ENCODE results near the gene TMPRSS4. TPM values are rescaled to one million over a fixed set of nuclear protein-coding genes. Genes with fewer than 3 reads are reported as not detected.

The TMPRSS4 gene, protein sequence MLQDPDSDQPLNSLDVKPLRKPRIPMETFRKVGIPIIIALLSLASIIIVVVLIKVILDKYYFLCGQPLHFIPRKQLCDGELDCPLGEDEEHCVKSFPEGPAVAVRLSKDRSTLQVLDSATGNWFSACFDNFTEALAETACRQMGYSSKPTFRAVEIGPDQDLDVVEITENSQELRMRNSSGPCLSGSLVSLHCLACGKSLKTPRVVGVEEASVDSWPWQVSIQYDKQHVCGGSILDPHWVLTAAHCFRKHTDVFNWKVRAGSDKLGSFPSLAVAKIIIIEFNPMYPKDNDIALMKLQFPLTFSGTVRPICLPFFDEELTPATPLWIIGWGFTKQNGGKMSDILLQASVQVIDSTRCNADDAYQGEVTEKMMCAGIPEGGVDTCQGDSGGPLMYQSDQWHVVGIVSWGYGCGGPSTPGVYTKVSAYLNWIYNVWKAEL
- not detected in 2 replicates for total RNA-seq

DNA sequence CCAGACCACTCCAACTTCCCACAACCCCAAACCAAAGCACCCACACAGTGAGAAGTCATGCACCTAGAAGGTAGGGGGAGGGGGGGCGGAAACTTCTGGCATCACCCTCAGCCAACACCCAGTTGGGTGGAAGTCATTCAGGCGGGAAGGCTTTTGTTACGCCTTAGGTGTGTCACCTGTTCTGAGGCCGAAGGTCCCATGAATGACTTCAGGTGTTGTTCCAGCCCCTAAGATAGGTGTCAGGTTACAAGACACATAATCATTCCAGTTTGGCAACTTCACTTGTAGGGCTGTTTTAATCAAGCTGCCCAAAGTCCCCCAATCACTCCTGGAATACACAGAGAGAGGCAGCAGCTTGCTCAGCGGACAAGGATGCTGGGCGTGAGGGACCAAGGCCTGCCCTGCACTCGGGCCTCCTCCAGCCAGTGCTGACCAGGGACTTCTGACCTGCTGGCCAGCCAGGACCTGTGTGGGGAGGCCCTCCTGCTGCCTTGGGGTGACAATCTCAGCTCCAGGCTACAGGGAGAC is at the start of gene TMPRSS4:
TSS of gene TMPRSS4 (plus strand) at position 325 of the 528 bp plus-strand sequence. CDS start 225 bp downstream, outside the sequence.
- no peak for DNase-seq (ENCODE audit: low read depth)
- no peak within 1 kb of the TSS for H3K4me3 ChIP-seq (ENCODE audit: low read depth, low read length)
- TF ChIP-seq, protein P1, sequence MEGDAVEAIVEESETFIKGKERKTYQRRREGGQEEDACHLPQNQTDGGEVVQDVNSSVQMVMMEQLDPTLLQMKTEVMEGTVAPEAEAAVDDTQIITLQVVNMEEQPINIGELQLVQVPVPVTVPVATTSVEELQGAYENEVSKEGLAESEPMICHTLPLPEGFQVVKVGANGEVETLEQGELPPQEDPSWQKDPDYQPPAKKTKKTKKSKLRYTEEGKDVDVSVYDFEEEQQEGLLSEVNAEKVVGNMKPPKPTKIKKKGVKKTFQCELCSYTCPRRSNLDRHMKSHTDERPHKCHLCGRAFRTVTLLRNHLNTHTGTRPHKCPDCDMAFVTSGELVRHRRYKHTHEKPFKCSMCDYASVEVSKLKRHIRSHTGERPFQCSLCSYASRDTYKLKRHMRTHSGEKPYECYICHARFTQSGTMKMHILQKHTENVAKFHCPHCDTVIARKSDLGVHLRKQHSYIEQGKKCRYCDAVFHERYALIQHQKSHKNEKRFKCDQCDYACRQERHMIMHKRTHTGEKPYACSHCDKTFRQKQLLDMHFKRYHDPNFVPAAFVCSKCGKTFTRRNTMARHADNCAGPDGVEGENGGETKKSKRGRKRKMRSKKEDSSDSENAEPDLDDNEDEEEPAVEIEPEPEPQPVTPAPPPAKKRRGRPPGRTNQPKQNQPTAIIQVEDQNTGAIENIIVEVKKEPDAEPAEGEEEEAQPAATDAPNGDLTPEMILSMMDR (IDR thresholded peaks at IDR 0.05; ENCODE audit: insufficient read depth, low read depth, low read length), result no peak

DNA sequence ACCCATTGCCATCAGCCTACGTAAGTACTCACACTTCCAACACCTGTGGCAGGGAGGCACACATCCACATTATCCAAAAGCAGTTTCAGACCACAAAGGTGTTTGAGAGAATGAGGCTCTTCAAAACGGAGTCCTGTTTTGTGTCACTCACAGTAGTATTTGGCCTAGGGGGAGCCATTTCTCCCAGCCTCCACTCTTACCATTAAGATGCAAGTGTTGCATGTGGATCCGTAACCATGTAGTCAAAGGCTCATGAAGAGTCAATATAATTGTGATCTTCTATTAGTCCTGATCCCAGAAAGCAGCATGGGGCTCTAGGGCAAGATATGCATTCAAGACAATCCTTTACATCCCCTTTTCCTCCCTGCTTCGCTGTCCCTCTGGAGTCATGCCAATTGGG is 49.2 kb upstream of the TMPRSS4 start:
- DNase-seq (ENCODE audit: low read depth), result no peak
- TF ChIP-seq, protein P1 (IDR thresholded peaks at IDR 0.05; ENCODE audit: insufficient read depth, low read depth, low read length), result no peak
- H3K4me3 ChIP-seq (ENCODE audit: low read depth, low read length), result no peak overlapping the region

DNA sequence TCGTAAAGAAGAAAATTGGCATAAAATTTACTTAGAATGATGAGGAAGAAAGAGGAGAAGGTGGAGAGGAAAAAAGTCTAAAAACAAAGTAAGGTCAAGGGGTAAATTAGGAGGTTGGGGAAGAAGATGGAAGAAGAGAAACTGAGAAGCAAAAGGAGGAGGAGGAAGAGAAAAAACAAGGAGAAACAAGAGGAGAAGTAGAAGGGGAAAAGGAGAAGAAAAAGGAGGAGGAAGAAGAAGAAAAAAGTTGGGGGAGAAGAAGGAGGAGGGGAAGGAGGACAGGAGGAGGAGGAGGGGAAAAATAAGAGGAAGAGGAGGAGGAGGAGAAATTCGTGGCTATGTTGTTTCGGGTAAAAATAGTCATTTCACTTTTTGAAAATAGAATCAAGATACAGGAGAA is 48.3 kb upstream of the TMPRSS4 start:
- DNase-seq (ENCODE audit: low read depth), result no peak
- TF ChIP-seq, protein P1 (IDR thresholded peaks at IDR 0.05; ENCODE audit: insufficient read depth, low read depth, low read length), result no peak
- no peak overlapping the region for H3K4me3 ChIP-seq (ENCODE audit: low read depth, low read length)

DNA sequence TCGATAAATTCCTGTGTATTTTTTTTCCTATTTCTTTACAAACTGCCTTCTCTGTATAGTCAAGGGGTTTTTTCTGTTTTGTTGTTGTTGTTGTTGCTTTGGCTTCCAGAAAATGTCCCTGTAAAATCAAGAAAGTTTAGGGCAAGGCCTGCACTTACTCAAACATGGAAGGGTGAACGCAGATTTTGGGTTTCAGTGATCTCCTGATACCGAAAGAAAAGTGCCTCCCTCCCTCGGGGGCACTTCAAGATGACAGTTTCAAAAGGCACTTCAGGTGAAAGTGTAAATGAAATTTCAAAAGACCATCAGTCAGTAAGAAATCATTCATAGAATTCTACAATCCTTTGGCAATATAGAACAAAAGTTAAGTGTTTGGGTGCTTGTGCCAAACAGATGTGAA is 43.4 kb upstream of the TMPRSS4 start:
- TF ChIP-seq, protein P1 (IDR thresholded peaks at IDR 0.05; ENCODE audit: insufficient read depth, low read depth, low read length), result no peak
- no peak for DNase-seq (ENCODE audit: low read depth)
- H3K4me3 ChIP-seq (ENCODE audit: low read depth, low read length), result no peak overlapping the region

DNA sequence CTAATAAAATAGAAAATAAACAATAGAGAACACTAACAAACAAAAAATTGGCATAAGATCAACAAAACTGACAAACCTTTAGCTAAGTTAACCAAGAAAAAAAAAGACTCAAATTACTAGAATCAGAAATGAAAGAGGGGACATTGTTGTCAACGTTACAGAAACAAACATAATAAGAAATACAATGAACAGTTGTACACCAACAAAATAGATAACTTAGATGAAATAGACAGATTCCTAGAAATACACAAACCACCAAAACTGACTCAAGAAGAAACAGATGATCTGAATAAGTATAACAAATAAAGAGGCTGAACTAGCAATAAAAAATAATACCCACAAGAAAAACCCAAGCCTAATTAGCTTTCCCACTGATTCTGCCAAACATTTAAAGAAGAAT is 34.7 kb upstream of the TMPRSS4 start:
- no peak for DNase-seq (ENCODE audit: low read depth)
- TF ChIP-seq, protein P1 (IDR thresholded peaks at IDR 0.05; ENCODE audit: insufficient read depth, low read depth, low read length), result no peak
- H3K4me3 ChIP-seq (ENCODE audit: low read depth, low read length), result no peak overlapping the region

DNA sequence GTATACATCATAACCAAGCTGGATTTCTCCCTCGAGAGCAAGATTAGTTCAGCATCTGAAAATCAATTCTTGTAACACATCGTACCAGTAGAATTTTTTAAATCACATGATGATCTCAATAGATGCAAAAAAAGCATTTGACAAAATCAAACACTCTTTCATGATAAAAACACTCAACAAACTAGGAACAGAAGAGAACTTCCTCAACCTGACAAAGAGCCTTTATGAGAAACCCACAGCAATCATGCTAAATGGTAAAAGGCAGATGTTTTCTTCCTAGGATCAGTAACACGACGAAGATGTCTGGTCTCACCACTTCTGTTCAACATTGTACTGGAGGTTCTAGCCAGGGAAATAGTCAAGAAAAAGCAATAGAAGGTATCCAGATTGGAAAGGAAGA is 34.1 kb upstream of the TMPRSS4 start:
- TF ChIP-seq, protein P1 (IDR thresholded peaks at IDR 0.05; ENCODE audit: insufficient read depth, low read depth, low read length), result no peak
- no peak overlapping the region for H3K4me3 ChIP-seq (ENCODE audit: low read depth, low read length)

More for the DNA sequence above, 34.1 kb upstream of the TMPRSS4 start:
- DNase-seq (ENCODE audit: low read depth), result no peak

Measured in fibroblast of villous mesenchyme (primary cell).